K562 (cell line): ENCODE results near the gene RPL15. TPM values are rescaled to one million over a fixed set of nuclear protein-coding genes. Genes with fewer than 3 reads are reported as not detected.
A peak's percentile ranks its signal among the peaks of the same experiment; 100 is the strongest.

Source experiments
- BCOR ChIP-seq: fragments of 450-650 bp; IDR thresholded peaks from 2 replicates; pipeline ENCODE4 v1.6.1; 2016
- CREB1 ChIP-seq, 2 experiments: sonication (generic) in 1 of 2; formaldehyde crosslinking in 1 of 2; IDR thresholded peaks; 2 replicates each; pipeline versions ENCODE4 v1.6.1 to v1.8.0; 2012 to 2022; ENCODE audit warnings: inconsistent platforms in 1 of 2, mild to moderate bottlenecking in 1 of 2, missing genetic modification reagents in 1 of 2, moderate library complexity in 1 of 2
- EP400 ChIP-seq: fragments of 450-650 bp; IDR thresholded peaks from 2 replicates; pipeline ENCODE4 v1.6.1; 2017; ENCODE audit warnings: antibody characterized with exemption, mild to moderate bottlenecking, moderate library complexity
- GABPB1 ChIP-seq: sonication (generic); formaldehyde crosslinking; IDR thresholded peaks from 2 replicates; pipeline ENCODE4 v1.8.0; 2022; ENCODE audit warnings: mild to moderate bottlenecking, missing genetic modification reagents
- HMGN3 ChIP-seq: IDR thresholded peaks from 2 replicates; pipeline ENCODE4 v1.6.1; 2011; ENCODE audit warnings: borderline replicate concordance, low read depth, mild to moderate bottlenecking, mixed read lengths, low read length; ENCODE audit not compliant: insufficient read length; ENCODE audit errors: extremely low read depth
- HNRNPUL1 ChIP-seq: fragments of 200-400 bp; formaldehyde crosslinking; IDR thresholded peaks from 2 replicates; pipeline ENCODE4 v1.6.1; 2017; ENCODE audit warnings: low read length
- MAZ ChIP-seq, 2 experiments: fragments of 450-650 bp in 1 of 2; sonication (generic) in 1 of 2; formaldehyde crosslinking; IDR thresholded peaks in 1 of 2; conservative IDR thresholded peaks in 1 of 2; 2 replicates each; pipeline versions ENCODE4 v1.4.0 to v1.5.0; 2020; ENCODE audit warnings: mild to moderate bottlenecking in 1 of 2, missing genetic modification reagents in 1 of 2
- NBN ChIP-seq: fragments of 450-650 bp; IDR thresholded peaks from 2 replicates; pipeline ENCODE4 v1.6.1; 2016; ENCODE audit warnings: low read depth, mild to moderate bottlenecking
- SIN3A ChIP-seq, 2 experiments: fragments of 150-350 bp in 1 of 2; IDR thresholded peaks; 2 replicates each; pipeline ENCODE4 v1.6.1; 2011 to 2016; ENCODE audit warnings: borderline replicate concordance in 2 of 2, low read depth in 2 of 2, low read length in 2 of 2, mild to moderate bottlenecking in 2 of 2, moderate library complexity in 2 of 2; ENCODE audit not compliant: control insufficient read depth in 1 of 2
- SIRT6 ChIP-seq: IDR thresholded peaks from one replicate; pipeline ENCODE4 v1.6.1; 2012; ENCODE audit warnings: low read depth, mild to moderate bottlenecking, control low read depth, inconsistent platforms, low read length, moderate library complexity
- SMARCA5 ChIP-seq: fragments of 450-650 bp; IDR thresholded peaks from 2 replicates; pipeline ENCODE4 v1.6.1; 2016
- SUPT5H ChIP-seq: fragments of 450-650 bp; IDR thresholded peaks from 2 replicates; pipeline ENCODE4 v1.6.1; 2016
- USF2 ChIP-seq: sonication (generic); formaldehyde crosslinking; IDR thresholded peaks from 2 replicates; pipeline ENCODE4 v1.5.0; 2020; ENCODE audit warnings: missing genetic modification reagents
- YY1 ChIP-seq, 3 experiments: IDR thresholded peaks; 2 replicates each; pipeline ENCODE4 v1.6.1; 2011; ENCODE audit warnings: low read length in 2 of 3, mild to moderate bottlenecking in 2 of 3, moderate library complexity in 2 of 3, borderline replicate concordance in 1 of 3, control low read depth in 1 of 3, low read depth in 1 of 3; ENCODE audit not compliant: insufficient read depth in 3 of 3, insufficient replicate concordance in 2 of 3, control insufficient read depth in 1 of 3, insufficient read length in 1 of 3; ENCODE audit errors: extremely low read depth in 1 of 3
- ZBTB2 ChIP-seq: fragments of 450-650 bp; IDR thresholded peaks from 2 replicates; pipeline ENCODE4 v1.6.1; 2016; ENCODE audit warnings: antibody characterized with exemption
- ZNF263 ChIP-seq: sonication (generic); formaldehyde crosslinking; IDR thresholded peaks from 2 replicates; pipeline ENCODE4 v1.8.0; 2022; ENCODE audit warnings: mild to moderate bottlenecking, missing genetic modification reagents, borderline replicate concordance
- ZSCAN29 ChIP-seq: fragments of 450-650 bp; IDR thresholded peaks from 2 replicates; pipeline ENCODE4 v1.6.1; 2017
- polyA plus RNA-seq, 8 experiments: library from polyadenylated mRNA; depleted of rRNA in 4 of 8; stranded (reverse) in 5 of 8; unstranded in 3 of 8; fragments of >200 nt; fragmentation: Nextera tagmentation in 2 of 8; fragmentation: Illumina TruSeq in 1 of 8; extraction: Ambion mirVana in 2 of 8; extraction: Trizol in 1 of 8; gene quantifications; 2 replicates each; pipeline versions ENCODE4 v1.2.1 to v1.2.3, GENCODE V29; 2011 to 2014; ENCODE audit warnings: inconsistent platforms in 1 of 8, missing spikeins in 1 of 8
- total RNA-seq, 7 experiments: library from RNA; depleted of rRNA in 6 of 7; stranded (reverse); fragments of >200 nt in 6 of 7; fragmentation: Illumina TruSeq in 2 of 7; extraction: Trizol in 2 of 7; gene quantifications; 2 replicates each; pipeline versions ENCODE4 v1.2.1 to v1.2.3, GENCODE V29; 2011 to 2021; ENCODE audit warnings: low replicate concordance in 1 of 7
- TF ChIP-seq, protein P1 (sequence below): fragments of 450-650 bp; formaldehyde crosslinking; IDR thresholded peaks from 2 replicates; pipeline ENCODE4 v1.4.0; 2020; ENCODE audit warnings: mild to moderate bottlenecking, mixed read lengths
- TF ChIP-seq, protein P2 (sequence below), 2 experiments: fragments of 250-450 bp in 1 of 2; fragments of 450-650 bp in 1 of 2; sonication (Bioruptor Pico) in 1 of 2; IDR thresholded peaks; 2 replicates each; pipeline versions ENCODE4 v1.6.1 to v1.8.0; 2016 to 2021; ENCODE audit warnings: mild to moderate bottlenecking in 2 of 2, moderate library complexity in 2 of 2, missing compliant biosample characterization in 1 of 2, missing genetic modification characterization in 1 of 2

RPL15 gene
- total and polyA plus RNA-seq, 9 of the 15 experiments (the other 6 are each of a cell fraction or from before 2014, with no cell fraction given): 2,393 to 8,850 (median 3,928) TPM

DNA sequence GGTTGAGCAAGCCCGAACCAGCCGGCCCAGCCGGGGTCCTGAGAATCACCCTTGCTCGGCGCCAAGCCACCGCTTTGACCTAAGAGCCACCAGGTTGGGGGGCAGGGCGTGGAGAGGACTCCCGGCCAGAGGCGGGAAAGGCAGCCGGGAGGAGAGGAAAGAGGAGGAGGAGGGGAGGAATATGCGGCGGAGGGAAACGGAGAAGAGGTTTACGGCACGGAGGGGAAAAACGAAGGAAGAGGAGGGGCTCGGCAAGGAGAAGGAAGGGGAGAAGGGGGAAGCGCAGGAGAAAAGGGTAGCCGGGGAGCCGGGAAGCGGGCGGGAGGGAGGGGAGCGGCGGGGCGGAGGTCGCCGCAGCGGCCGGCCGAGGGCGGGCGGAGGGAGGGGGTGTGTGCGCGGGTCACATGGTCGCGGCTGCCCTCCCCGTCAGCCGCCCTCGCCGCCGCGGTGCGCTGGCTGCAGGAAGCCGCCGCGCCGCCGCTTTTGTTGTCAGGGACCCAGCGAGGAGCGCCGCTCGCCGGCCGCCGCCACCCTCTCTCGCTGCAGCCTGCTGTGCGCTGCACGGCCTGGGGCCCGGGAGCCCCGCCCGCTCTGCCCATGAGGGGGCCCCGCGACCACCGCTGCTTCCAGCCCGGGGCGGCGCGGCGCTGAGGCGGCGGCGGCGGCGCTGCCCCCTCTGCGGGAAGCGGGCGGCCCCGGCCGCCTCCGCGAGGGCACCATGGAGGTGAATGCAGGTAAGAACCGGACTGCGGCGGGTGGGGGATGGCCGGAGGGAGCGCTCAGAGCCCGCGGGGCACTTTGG, 28.1 kb downstream of the RPL15 start, which contains the start of gene NR1D2 (continued):
- no peak for TF ChIP-seq ZSCAN29
- no peak for TF ChIP-seq SIRT6
- peak in 1 of 2 experiments; percentile 83; a peak in 1 of 4 replicates for TF ChIP-seq SIN3A (IDR thresholded peaks at IDR 0.05; ENCODE audit: borderline replicate concordance in 2 of 2, control insufficient read depth in 1 of 2, low read depth in 2 of 2, low read length in 2 of 2)
- TF ChIP-seq, protein P1, sequence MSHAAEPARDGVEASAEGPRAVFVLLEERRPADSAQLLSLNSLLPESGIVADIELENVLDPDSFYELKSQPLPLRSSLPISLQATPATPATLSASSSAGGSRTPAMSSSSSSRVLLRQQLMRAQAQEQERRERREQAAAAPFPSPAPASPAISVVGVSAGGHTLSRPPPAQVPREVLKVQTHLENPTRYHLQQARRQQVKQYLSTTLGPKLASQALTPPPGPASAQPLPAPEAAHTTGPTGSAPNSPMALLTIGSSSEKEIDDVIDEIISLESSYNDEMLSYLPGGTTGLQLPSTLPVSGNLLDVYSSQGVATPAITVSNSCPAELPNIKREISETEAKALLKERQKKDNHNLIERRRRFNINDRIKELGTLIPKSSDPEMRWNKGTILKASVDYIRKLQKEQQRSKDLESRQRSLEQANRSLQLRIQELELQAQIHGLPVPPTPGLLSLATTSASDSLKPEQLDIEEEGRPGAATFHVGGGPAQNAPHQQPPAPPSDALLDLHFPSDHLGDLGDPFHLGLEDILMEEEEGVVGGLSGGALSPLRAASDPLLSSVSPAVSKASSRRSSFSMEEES: peak; percentile 42; the same call in 1 of the 2 replicates
- peak; percentile 85 for TF ChIP-seq NBN
- TF ChIP-seq ZBTB2: 0 out of 2 replicates have a peak, but pooled peaks have one; percentile 60
- 0 out of 2 replicates have a peak, but pooled peaks have one; percentile 25 for TF ChIP-seq CREB1 (IDR thresholded peaks at IDR 0.05)
- 0 out of 2 replicates have a peak, but pooled peaks have one; percentile 10 for TF ChIP-seq CREB1 (CRISPR knock-in tag; IDR thresholded peaks at IDR 0.05)
- peak; percentile 75 for TF ChIP-seq SUPT5H
- TF ChIP-seq USF2 (CRISPR knock-in tag): peak; percentile 78
- no peak for TF ChIP-seq SMARCA5
- peak; percentile 59; the same call in 1 of the 2 replicates for TF ChIP-seq ZNF263 (CRISPR knock-in tag)
- peak in 1 of 3 experiments; percentile 24 for TF ChIP-seq YY1 (IDR thresholded peaks at IDR 0.05; ENCODE audit: borderline replicate concordance in 1 of 3, control insufficient read depth in 1 of 3, extremely low read depth in 1 of 3, insufficient read depth in 3 of 3, insufficient read length in 1 of 3, insufficient replicate concordance in 2 of 3, low read depth in 1 of 3, low read length in 2 of 3)
- TF ChIP-seq HMGN3: peak; percentile 51
- TF ChIP-seq HNRNPUL1: no peak
- TF ChIP-seq MAZ (CRISPR knock-in tag; conservative IDR thresholded peaks at IDR 0.05 in 1 of 2, IDR thresholded peaks at IDR 0.05 in 1 of 2): peak; percentile 49 to 63
- TF ChIP-seq, protein P2, sequence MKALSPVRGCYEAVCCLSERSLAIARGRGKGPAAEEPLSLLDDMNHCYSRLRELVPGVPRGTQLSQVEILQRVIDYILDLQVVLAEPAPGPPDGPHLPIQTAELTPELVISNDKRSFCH (CRISPR knock-in tag; IDR thresholded peaks at IDR 0.05): no peak
- TF ChIP-seq, protein P2 (tag; IDR thresholded peaks at IDR 0.05): no peak
- peak; percentile 40 for TF ChIP-seq GABPB1
- TF ChIP-seq EP400: peak; percentile 53; the same call in 1 of the 2 replicates
- peak; percentile 64; the same call in 1 of the 2 replicates for TF ChIP-seq BCOR
